ENCODE measurements around the gene CYBRD1. TPM values are rescaled to one million over a fixed set of nuclear protein-coding genes. Genes with fewer than 3 reads are reported as not detected.
A peak's percentile ranks its signal among the peaks of the same experiment; 100 is the strongest.

CYBRD1 gene
- total and polyA plus RNA-seq, 10 of the 15 experiments (the other 5 are each of a cell fraction or from before 2014, with no cell fraction given), result 10.8 to 51.9 (median 29.6) TPM

DNA sequence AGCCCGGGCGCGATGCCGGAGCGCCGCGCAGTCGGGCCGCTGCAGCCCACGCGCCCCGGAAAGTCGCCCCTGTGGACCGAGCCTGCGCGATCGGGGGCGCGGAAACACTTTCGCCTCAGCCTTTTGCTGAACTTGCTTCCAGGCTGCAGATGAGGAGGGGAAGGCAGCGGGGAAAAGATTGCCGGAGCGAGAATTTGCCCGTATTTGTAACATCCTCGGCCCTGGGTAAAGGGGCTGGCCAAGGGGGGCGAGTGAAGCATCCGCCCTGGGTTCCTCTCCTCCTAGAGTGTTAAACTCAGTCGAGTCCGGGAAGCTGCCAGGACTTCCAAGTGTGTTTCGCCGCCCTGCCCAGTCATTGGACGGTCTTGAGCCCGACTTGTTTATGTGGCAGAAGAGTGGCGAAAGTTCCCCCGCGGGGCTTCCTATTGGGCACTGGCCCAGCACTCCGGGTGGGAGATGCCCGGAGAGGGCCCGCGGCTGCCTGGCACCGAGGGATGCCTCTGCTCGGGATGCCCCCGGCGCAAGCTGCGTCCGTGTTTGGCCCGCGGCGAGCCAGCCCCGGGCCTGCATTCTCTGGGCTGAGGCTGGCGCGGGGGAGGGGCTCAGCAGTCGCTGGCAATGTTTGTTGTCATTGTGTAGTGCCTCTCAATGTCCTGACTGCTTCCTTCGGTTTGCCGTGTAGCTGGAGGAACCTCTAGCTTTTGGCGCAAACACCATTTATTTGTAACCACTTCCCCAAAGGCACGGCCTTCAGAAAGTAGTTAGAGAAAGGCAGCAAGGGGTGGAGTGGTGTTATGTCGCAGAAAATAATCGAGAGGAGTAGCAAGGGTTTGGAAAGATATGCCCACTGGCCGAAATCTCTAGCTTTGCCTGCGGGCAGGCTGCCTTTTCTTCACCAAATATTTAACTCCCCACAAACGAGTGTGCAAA, 1.1 kb downstream of the CYBRD1 start (continued):
- TF ChIP-seq CHD2 (IDR thresholded peaks at IDR 0.05; ENCODE audit: borderline replicate concordance, low read depth, low read length) (peak; percentile 47; the same call in 1 of the 2 replicates), IRF4 (IDR thresholded peaks at IDR 0.05; ENCODE audit: low read depth, low read length) (no peak), SMC3 (IDR thresholded peaks at IDR 0.05; ENCODE audit: borderline replicate concordance, low read length) (0 out of 2 replicates have a peak, but pooled peaks have one; percentile 2), EP300 (IDR thresholded peaks at IDR 0.05; ENCODE audit: borderline replicate concordance in 1 of 2, control insufficient read depth in 1 of 2, low read depth in 2 of 2, low read length in 2 of 2) (no peak), BHLHE40 (IDR thresholded peaks at IDR 0.05; ENCODE audit: borderline replicate concordance in 1 of 2, low read depth in 2 of 2, low read length in 1 of 2) (peak in 1 of 2 experiments; percentile 50; a peak in 1 of 4 replicates), HDAC2 (IDR thresholded peaks at IDR 0.05) (no peak), EED (IDR thresholded peaks at IDR 0.05; ENCODE audit: low read depth) (0 out of 2 replicates have a peak, but pooled peaks have one; percentile 10)
- TF ChIP-seq, protein P1, sequence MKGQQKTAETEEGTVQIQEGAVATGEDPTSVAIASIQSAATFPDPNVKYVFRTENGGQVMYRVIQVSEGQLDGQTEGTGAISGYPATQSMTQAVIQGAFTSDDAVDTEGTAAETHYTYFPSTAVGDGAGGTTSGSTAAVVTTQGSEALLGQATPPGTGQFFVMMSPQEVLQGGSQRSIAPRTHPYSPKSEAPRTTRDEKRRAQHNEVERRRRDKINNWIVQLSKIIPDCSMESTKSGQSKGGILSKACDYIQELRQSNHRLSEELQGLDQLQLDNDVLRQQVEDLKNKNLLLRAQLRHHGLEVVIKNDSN (IDR thresholded peaks at IDR 0.05; ENCODE audit: borderline replicate concordance, extremely low read length, insufficient read depth, low read depth, low read length), result peak; percentile 64
- TF ChIP-seq, protein P2, sequence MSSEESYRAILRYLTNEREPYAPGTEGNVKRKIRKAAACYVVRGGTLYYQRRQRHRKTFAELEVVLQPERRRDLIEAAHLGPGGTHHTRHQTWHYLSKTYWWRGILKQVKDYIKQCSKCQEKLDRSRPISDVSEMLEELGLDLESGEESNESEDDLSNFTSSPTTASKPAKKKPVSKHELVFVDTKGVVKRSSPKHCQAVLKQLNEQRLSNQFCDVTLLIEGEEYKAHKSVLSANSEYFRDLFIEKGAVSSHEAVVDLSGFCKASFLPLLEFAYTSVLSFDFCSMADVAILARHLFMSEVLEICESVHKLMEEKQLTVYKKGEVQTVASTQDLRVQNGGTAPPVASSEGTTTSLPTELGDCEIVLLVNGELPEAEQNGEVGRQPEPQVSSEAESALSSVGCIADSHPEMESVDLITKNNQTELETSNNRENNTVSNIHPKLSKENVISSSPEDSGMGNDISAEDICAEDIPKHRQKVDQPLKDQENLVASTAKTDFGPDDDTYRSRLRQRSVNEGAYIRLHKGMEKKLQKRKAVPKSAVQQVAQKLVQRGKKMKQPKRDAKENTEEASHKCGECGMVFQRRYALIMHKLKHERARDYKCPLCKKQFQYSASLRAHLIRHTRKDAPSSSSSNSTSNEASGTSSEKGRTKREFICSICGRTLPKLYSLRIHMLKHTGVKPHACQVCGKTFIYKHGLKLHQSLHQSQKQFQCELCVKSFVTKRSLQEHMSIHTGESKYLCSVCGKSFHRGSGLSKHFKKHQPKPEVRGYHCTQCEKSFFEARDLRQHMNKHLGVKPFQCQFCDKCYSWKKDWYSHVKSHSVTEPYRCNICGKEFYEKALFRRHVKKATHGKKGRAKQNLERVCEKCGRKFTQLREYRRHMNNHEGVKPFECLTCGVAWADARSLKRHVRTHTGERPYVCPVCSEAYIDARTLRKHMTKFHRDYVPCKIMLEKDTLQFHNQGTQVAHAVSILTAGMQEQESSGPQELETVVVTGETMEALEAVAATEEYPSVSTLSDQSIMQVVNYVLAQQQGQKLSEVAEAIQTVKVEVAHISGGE (CRISPR knock-in tag; IDR thresholded peaks at IDR 0.05), result no peak
- TF ChIP-seq, protein P3, sequence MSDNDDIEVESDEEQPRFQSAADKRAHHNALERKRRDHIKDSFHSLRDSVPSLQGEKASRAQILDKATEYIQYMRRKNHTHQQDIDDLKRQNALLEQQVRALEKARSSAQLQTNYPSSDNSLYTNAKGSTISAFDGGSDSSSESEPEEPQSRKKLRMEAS (IDR thresholded peaks at IDR 0.05; ENCODE audit: low read depth, low read length), result peak; percentile 72; the same call in 1 of the 2 replicates
